Chondrocyte (in vitro differentiated cells): ENCODE data around the gene BET1L. TPM values are rescaled to one million over a fixed set of nuclear protein-coding genes. Genes with fewer than 3 reads are reported as not detected.

Experiments
- DNase-seq: peaks from one replicate; pipeline ENCODE4 v3.0.0; 2021; ENCODE audit warnings: mixed read lengths, low spot score
- H3K27ac Mint-ChIP-seq: one replicate; pipeline ENCODE4 v1.8.0; 2021; ENCODE audit warnings: mild to moderate bottlenecking, moderate library complexity, mixed read lengths; ENCODE audit not compliant: unreplicated experiment
- H3K27me3 Mint-ChIP-seq: 2 replicates; pipeline ENCODE4 v1.8.0; 2021; ENCODE audit warnings: low read depth, mixed read lengths
- H3K36me3 Mint-ChIP-seq: 2 replicates; pipeline ENCODE4 v1.8.0; 2021; ENCODE audit warnings: low read depth, mixed read lengths
- H3K4me1 Mint-ChIP-seq: 2 replicates; pipeline ENCODE4 v1.8.0; 2021; ENCODE audit warnings: low read depth, mild to moderate bottlenecking, mixed read lengths
- H3K4me3 Mint-ChIP-seq: one replicate; pipeline ENCODE4 v1.8.0; 2021; ENCODE audit warnings: mild to moderate bottlenecking, moderate library complexity, mixed read lengths; ENCODE audit not compliant: unreplicated experiment
- H3K9me3 Mint-ChIP-seq: 2 replicates; pipeline ENCODE4 v1.8.0; 2021; ENCODE audit warnings: low read depth, mixed read lengths
- CTCF ChIP-seq: fragments of 200-600 bp; sonication (generic); IDR thresholded peaks from 2 replicates; pipeline ENCODE4 v1.5.0; 2021; ENCODE audit warnings: antibody characterized with exemption, mild to moderate bottlenecking, moderate library complexity
- total RNA-seq: library from RNA; stranded (reverse); gene quantifications from 3 replicates; pipeline ENCODE4 v1.2.1, GENCODE V29; 2021

The BET1L gene
- total RNA-seq, 1 donor from 2014 or later = 59.6 TPM

DNA sequence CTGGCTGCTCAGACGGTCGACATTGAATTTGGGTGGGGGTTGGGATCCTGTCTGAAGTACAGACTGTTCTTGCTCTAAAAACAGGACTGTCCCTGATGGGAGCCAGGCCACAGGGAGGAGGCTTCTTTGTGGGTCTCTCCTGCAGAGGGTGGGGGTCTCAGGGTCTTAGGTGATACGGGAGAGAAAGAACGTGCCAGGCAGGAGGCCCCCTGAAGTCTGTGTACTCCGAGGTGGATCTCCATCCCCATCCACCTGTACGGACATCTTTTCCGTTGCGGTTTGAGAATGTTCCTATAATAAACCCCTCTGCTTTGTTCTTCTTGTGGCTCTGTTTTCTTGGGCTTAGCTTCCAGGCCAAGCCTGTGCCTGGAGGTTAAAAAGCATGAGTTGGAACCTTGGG is 45.5 kb upstream of the BET1L start:
- Mint-ChIP-seq H3K4me3 (no peak overlapping the region), H3K27ac (no peak overlapping the region), H3K36me3 (peaks cover 31% of the 10 kb centered on the region), H3K27me3 (no peaks in the 10 kb centered on the region), H3K9me3 (no peaks in the 10 kb centered on the region), H3K4me1 (no peaks in the 10 kb centered on the region)
- TF ChIP-seq CTCF = no peak
- DNase-seq = no peak

DNA sequence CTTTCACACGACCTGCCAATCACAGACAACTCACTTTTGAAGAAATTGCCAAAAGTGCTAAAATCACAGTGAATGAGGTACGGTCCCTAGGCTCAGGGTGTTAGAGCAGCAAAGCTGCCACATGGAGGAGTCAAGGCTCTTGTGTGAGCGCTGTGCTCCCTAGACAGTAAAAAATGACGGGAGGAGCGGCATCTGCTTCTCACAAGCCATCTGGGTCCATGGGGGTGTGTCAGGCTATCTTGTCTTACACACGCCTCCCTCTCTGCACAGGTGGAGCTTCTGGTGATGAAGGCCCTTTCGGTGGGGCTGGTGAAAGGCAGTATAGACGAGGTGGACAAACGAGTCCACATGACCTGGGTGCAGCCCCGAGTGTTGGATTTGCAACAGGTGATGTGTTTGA is 44.4 kb upstream of the BET1L start:
- H3K9me3 Mint-ChIP-seq = no peaks in the 10 kb centered on the region
- no peak for TF ChIP-seq CTCF
- DNase-seq = no peak
- H3K4me3 Mint-ChIP-seq = no peak overlapping the region
- H3K36me3 Mint-ChIP-seq = peaks cover 38% of the 10 kb centered on the region
- no peaks in the 10 kb centered on the region for H3K4me1 Mint-ChIP-seq
- no peak overlapping the region for H3K27ac Mint-ChIP-seq
- H3K27me3 Mint-ChIP-seq = no peaks in the 10 kb centered on the region

DNA sequence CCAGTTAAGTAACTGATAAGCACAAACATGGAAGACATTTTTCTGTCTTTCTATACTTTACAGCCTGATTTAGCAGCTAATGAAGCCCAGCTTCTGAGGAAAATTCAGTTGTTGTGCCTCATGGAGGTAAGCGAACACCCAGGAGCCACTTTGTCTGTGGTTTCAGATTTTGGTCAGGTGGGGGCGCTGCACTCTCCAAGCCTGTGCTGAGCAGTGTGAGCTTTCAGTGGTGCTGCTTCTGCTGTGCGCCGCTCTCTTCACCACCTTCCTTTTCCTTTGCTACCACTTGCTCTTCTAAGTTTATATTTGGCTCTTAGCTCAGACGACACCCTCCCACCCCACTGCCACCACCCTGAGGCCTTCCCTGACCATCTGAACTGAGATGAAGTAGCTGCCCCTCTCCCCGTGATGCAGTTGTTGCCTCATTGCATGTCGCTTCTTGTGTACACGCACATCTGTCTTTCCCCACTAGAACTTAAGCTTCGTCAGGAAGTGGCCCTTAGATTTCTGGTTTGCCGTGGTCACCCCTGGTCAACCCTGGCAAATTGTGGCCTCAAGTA is 43.6 kb upstream of the BET1L start:
- Mint-ChIP-seq H3K4me3 (no peak overlapping the region), H3K27me3 (no peaks in the 10 kb centered on the region)

DNA sequence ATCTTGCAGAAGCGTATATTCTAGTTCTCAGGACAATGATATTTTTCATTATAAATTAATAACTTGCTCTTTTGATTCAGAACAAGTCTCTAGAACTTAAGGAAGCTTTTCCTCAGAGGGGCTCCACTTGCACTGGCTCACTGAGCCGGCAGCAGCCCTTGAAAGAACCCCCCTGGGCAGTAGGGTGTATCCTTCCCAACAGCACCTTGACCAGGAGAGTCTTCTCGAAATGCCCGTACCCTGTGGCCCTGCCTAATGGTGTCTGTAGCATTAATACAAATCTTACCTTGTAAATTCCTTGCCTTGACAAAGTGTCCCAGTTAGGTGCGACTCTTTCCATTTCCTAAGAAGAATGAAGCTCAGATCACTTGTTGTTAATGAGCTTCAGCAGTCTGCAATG is 43.1 kb upstream of the BET1L start:
- no peak overlapping the region for H3K4me3 Mint-ChIP-seq
- no peak for TF ChIP-seq CTCF
- no peaks in the 10 kb centered on the region for H3K27me3 Mint-ChIP-seq
- H3K9me3 Mint-ChIP-seq = no peaks in the 10 kb centered on the region
- DNase-seq = no peak
- H3K27ac Mint-ChIP-seq = no peak overlapping the region
- peaks cover 42% of the 10 kb centered on the region for H3K36me3 Mint-ChIP-seq
- no peaks in the 10 kb centered on the region for H3K4me1 Mint-ChIP-seq

More for the DNA sequence above, 43.6 kb upstream of the BET1L start:
- H3K27ac Mint-ChIP-seq = no peak overlapping the region
- H3K9me3 Mint-ChIP-seq = no peaks in the 10 kb centered on the region
- peak; percentile 82 for TF ChIP-seq CTCF
- H3K36me3 Mint-ChIP-seq = peaks cover 40% of the 10 kb centered on the region
- no peaks in the 10 kb centered on the region for H3K4me1 Mint-ChIP-seq
- DNase-seq = no peak

DNA sequence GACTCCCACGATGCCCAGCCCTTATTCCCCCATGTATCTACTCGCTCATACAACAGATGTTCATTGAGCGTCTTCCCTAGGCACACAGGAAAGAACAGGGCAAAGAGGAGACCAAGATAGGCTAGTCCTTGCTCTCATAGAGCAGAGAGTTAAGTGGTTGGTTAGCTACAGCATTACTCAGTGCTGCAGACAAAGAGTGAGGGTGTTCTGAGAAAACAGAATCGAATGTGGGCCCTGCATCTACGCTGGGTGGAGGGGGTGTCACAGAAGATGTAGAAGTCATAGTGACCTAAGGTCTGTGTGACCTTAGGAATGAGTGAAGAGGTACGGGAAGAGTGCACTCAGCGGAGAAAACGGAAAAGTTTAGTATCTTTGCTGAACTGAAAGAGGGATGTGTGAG is 41.9 kb upstream of the BET1L start:
- Mint-ChIP-seq H3K4me3 (no peak overlapping the region), H3K4me1 (no peaks in the 10 kb centered on the region), H3K9me3 (no peaks in the 10 kb centered on the region), H3K27me3 (no peaks in the 10 kb centered on the region), H3K36me3 (peaks cover 47% of the 10 kb centered on the region), H3K27ac (peak overlapping the region; percentile 30)
- DNase-seq = no peak
- TF ChIP-seq CTCF = no peak
